ENCODE results near the gene TIAM2.

DNA sequence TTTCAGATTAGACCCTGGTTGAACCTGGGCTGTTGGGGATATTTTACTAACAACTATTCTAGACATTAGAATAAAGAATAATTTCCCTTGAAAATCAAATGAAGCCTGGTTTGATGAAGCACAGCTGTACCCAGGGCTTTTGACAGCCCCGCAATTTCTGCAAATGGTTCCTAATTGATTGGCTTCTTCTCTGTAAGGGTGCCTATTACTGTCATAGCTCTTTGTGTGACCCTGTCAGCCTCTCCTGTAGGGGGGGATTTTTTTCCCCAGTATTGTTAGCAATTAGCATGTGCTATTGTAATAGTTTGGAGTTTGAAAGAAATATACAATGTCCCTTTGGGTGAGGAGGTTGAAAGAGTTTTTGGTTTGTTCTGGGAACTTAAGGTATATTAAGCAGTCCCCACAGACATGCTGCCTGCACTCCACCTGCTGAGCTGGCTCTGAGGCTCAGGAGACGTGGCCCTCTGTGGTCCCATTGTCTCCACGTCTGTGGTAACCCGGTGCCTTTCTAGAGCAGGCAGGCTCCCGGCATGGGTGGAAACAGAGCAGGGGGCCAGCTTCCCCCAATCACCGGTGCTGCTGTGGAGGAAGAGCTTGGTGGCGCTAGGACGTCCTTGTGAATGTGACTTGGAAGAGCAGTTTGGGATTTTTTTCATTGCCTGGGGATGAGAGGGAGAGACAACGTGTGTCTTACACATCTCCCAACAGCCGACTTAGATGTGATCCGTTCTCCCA lies 221.4 kb downstream of the TIAM2 start:
- TF ChIP-seq POLR2A (IDR thresholded peaks at IDR 0.05; ENCODE audit: low read depth, low read length) (no peak), POLR2AphosphoS5 (IDR thresholded peaks at IDR 0.05; ENCODE audit: low read depth, low read length) (no peak), TAF1 (IDR thresholded peaks at IDR 0.05; ENCODE audit: borderline replicate concordance, low read depth, low read length) (no peak)

Data from GM12892 (cell line).